GM12878 (cell line): ENCODE results near the gene HSD17B4.

Source experiments
- CHD1 ChIP-seq: IDR thresholded peaks from 2 replicates; pipeline ENCODE4 v1.6.1; 2012; ENCODE audit warnings: low read depth, low read length, improper control_type of control experiment
- CTCF ChIP-seq, 3 experiments: IDR thresholded peaks in 2 of 3; conservative IDR thresholded peaks in 1 of 3; 2 replicates each; pipeline ENCODE4 v1.5.1; 2011; ENCODE audit warnings: low read depth in 3 of 3, low read length in 3 of 3, mild to moderate bottlenecking in 3 of 3, control low read depth in 2 of 3, moderate library complexity in 2 of 3, inconsistent platforms in 1 of 3, mixed read lengths in 1 of 3; ENCODE audit not compliant: control insufficient read depth in 2 of 3, insufficient read depth in 1 of 3; ENCODE audit errors: extremely low read depth in 1 of 3
- HDAC6 ChIP-seq: fragments of 200-600 bp; sonication (generic); IDR thresholded peaks from one replicate; pipeline ENCODE4 v1.8.0; 2017; ENCODE audit warnings: antibody characterized with exemption; ENCODE audit not compliant: unreplicated experiment
- IKZF2 ChIP-seq, 2 experiments: fragments of 450-650 bp; IDR thresholded peaks; 2 replicates each; pipeline ENCODE4 v1.6.1; 2017; ENCODE audit warnings: mild to moderate bottlenecking in 2 of 2, moderate library complexity in 2 of 2

GRCh38 chr5:119406551-119407110 is 45.7 kb upstream of the HSD17B4 start:
- TF ChIP-seq CTCF (IDR thresholded peaks at IDR 0.05 in 2 of 3, conservative IDR thresholded peaks at IDR 0.05 in 1 of 3; ENCODE audit: control insufficient read depth in 2 of 3, extremely low read depth in 1 of 3, insufficient read depth in 1 of 3, low read depth in 3 of 3, low read length in 3 of 3) (no peak), CHD1 (no peak), IKZF2 (IDR thresholded peaks at IDR 0.05) (no peak), HDAC6 (no peak)
